K562 (cell line): ENCODE measurements around the gene DNAJB14. TPM values are rescaled to one million over a fixed set of nuclear protein-coding genes. Genes with fewer than 3 reads are reported as not detected.

ENCODE experiments used
- CBX2 ChIP-seq: fragments of 200-600 bp; sonication (generic); IDR thresholded peaks from one replicate; pipeline ENCODE4 v1.6.1; 2012; ENCODE audit warnings: mild to moderate bottlenecking, low read length, inconsistent platforms; ENCODE audit not compliant: insufficient read depth, poor library complexity, severe bottlenecking
- CHD1 ChIP-seq: fragments of 200-600 bp; sonication (generic); IDR thresholded peaks from one replicate; pipeline ENCODE4 v1.6.1; 2012; ENCODE audit warnings: mild to moderate bottlenecking, moderate library complexity, low read length, inconsistent platforms
- CTCFL ChIP-seq: IDR thresholded peaks from 2 replicates; pipeline ENCODE4 v1.6.1; 2011; ENCODE audit warnings: borderline replicate concordance, low read depth, mild to moderate bottlenecking, moderate library complexity, low read length; ENCODE audit not compliant: insufficient read depth, poor library complexity, severe bottlenecking
- ERF ChIP-seq: fragments of 450-650 bp; formaldehyde crosslinking; IDR thresholded peaks from 2 replicates; pipeline ENCODE4 v1.4.0; 2020; ENCODE audit warnings: mild to moderate bottlenecking, mixed read lengths
- ETS2 ChIP-seq: IDR thresholded peaks from 2 replicates; pipeline ENCODE4 v1.6.1; 2016; ENCODE audit warnings: borderline replicate concordance, missing genetic modification characterization, mild to moderate bottlenecking, moderate library complexity, missing compliant biosample characterization; ENCODE audit not compliant: poor library complexity, severe bottlenecking
- HDAC8 ChIP-seq: fragments of 450-650 bp; IDR thresholded peaks from 2 replicates; pipeline ENCODE4 v1.6.1; 2016; ENCODE audit warnings: mild to moderate bottlenecking, missing genetic modification characterization, moderate library complexity, missing compliant biosample characterization
- HIVEP1 ChIP-seq: fragments of 250-450 bp; sonication (Bioruptor Pico); IDR thresholded peaks from 2 replicates; pipeline ENCODE4 v1.4.0; 2020; ENCODE audit warnings: mild to moderate bottlenecking
- HNRNPK ChIP-seq: fragments of 200-400 bp; formaldehyde crosslinking; IDR thresholded peaks from one replicate; pipeline ENCODE4 v1.6.1; 2018; ENCODE audit warnings: mild to moderate bottlenecking, low read depth, low read length; ENCODE audit not compliant: poor library complexity, severe bottlenecking
- LEF1 ChIP-seq: fragments of 450-650 bp; IDR thresholded peaks from 2 replicates; pipeline ENCODE4 v1.6.1; 2016; ENCODE audit warnings: mild to moderate bottlenecking
- OTX1 ChIP-seq: fragments of 450-650 bp; formaldehyde crosslinking; IDR thresholded peaks from 2 replicates; pipeline ENCODE4 v1.4.0; 2022; ENCODE audit warnings: mild to moderate bottlenecking
- PHF21A ChIP-seq: fragments of 450-650 bp; IDR thresholded peaks from 2 replicates; pipeline ENCODE4 v1.6.1; 2017; ENCODE audit warnings: low read depth, borderline replicate concordance
- PHTF2 ChIP-seq: fragments of 250-450 bp; sonication (Bioruptor Pico); IDR thresholded peaks from 2 replicates; pipeline ENCODE4 v1.5.0; 2021; ENCODE audit warnings: mild to moderate bottlenecking
- SAP30 ChIP-seq: fragments of 200-600 bp; sonication (generic); IDR thresholded peaks from 2 replicates; pipeline ENCODE4 v1.6.1; 2012; ENCODE audit warnings: borderline replicate concordance, low read depth, mild to moderate bottlenecking, moderate library complexity, low read length, control low read depth, inconsistent platforms; ENCODE audit not compliant: insufficient read depth, poor library complexity, severe bottlenecking
- SMARCA4 ChIP-seq: fragments of 450-650 bp; IDR thresholded peaks from 2 replicates; pipeline ENCODE4 v1.6.1; 2016
- SRSF9 ChIP-seq: fragments of 200-400 bp; formaldehyde crosslinking; IDR thresholded peaks from 2 replicates; pipeline ENCODE4 v1.6.1; 2017; ENCODE audit warnings: low read depth, low read length, borderline replicate concordance
- TBP ChIP-seq: optimal IDR thresholded peaks from 2 replicates; pipeline ENCODE3; 2011; ENCODE audit warnings: low read depth, low read length, improper control_type of control experiment
- ZFP36 ChIP-seq: fragments of 150-350 bp; IDR thresholded peaks from 2 replicates; pipeline ENCODE4 v1.6.1; 2018; ENCODE audit warnings: low read length, low read depth; ENCODE audit not compliant: partially characterized antibody
- ZNF41 ChIP-seq: fragments of 250-450 bp; sonication (Bioruptor Pico); conservative IDR thresholded peaks from 2 replicates; pipeline ENCODE4 v1.4.0; 2020; ENCODE audit warnings: mild to moderate bottlenecking
- ZNF507 ChIP-seq: conservative IDR thresholded peaks from 2 replicates; pipeline ENCODE4 v1.6.1; 2017; ENCODE audit warnings: missing genetic modification characterization, missing compliant biosample characterization
- ZNF740 ChIP-seq, 3 experiments: fragments of 200-800 bp in 1 of 3; sonication (Bioruptor generic) in 1 of 3; sonication (generic) in 1 of 3; formaldehyde crosslinking in 1 of 3; IDR thresholded peaks; 2 replicates each; pipeline versions ENCODE4 v1.6.1 to v1.8.0; 2016 to 2022; ENCODE audit warnings: mild to moderate bottlenecking in 2 of 3, missing compliant biosample characterization in 2 of 3, missing genetic modification characterization in 2 of 3, missing genetic modification reagents in 1 of 3
- polyA plus RNA-seq, 8 experiments: library from polyadenylated mRNA; depleted of rRNA in 4 of 8; stranded (reverse) in 5 of 8; unstranded in 3 of 8; fragments of >200 nt; fragmentation: Nextera tagmentation in 2 of 8; fragmentation: Illumina TruSeq in 1 of 8; extraction: Ambion mirVana in 2 of 8; extraction: Trizol in 1 of 8; gene quantifications; 2 replicates each; pipeline versions ENCODE4 v1.2.1 to v1.2.3, GENCODE V29; 2011 to 2014; ENCODE audit warnings: inconsistent platforms in 1 of 8, missing spikeins in 1 of 8
- total RNA-seq, 7 experiments: library from RNA; depleted of rRNA in 6 of 7; stranded (reverse); fragments of >200 nt in 6 of 7; fragmentation: Illumina TruSeq in 2 of 7; extraction: Trizol in 2 of 7; gene quantifications; 2 replicates each; pipeline versions ENCODE4 v1.2.1 to v1.2.3, GENCODE V29; 2011 to 2021; ENCODE audit warnings: low replicate concordance in 1 of 7
- TF ChIP-seq, protein P1 (sequence below): fragments of 250-450 bp; sonication (Bioruptor Pico); IDR thresholded peaks from 2 replicates; pipeline ENCODE4 v1.8.0; 2022; ENCODE audit warnings: inconsistent platforms

The DNAJB14 gene
- total and polyA plus RNA-seq, 9 of the 15 experiments (the other 6 are each of a cell fraction or from before 2014, with no cell fraction given), result 5.5 to 28.0 (median 12.7) TPM

DNA sequence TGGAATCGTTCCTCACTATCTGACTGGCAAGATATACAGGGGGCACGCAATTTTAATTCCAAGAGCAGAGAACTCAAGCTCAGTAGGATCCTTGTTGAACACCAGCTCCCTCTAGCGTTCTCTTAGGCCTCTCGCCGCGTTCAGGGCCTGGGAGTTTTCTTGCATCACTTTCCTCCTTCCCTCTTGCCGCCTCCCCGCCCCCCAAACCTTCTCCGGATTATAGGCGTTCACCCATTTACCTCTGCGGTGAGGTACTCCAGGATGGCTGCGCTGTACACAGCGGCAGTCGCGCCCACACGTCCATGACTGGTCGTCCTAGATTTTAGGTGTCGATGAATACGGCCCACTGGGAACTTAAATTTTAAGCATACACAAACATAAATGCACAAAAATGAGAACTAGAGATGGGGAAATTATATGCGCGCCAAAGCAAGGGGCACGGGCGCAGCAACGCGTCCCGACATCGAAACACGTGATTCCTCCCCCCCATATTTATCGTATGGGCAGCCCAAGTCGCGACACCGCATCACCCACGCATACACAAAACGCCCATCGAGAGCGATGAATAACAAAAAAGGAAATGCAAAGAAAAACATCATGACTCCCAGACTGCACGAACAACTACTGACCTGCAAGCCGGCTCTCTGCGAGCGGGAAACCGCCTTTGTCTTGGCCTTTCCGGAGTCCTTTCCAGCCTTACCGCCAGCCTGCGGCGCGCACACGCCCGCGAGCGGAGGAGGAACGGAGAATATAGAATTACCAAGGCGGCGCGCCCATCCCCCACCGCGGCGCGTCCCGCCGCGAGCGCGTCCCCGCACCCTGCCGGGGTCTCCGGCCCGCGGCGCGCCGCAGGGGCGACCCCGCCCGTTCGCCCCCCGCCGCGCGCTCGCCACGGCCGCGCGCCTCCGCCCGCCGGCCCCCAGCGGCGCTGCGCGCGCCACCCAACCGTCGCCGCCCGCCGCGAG, 2.9 kb upstream of the DNAJB14 start (continued):
- TF ChIP-seq CTCFL (peak; percentile 46), ZNF507 (tag) (no peak), HDAC8 (tag) (no peak), OTX1 (no peak), HIVEP1 (CRISPR knock-in tag) (no peak), SMARCA4 (peak; percentile 84), PHF21A (peak; percentile 61; the same call in 1 of the 2 replicates), PHTF2 (no peak), CHD1 (peak; percentile 32), LEF1 (no peak), TBP (no peak), HNRNPK (no peak), ZFP36 (no peak), ZNF41 (CRISPR knock-in tag) (no peak), ETS2 (tag) (no peak), SAP30 (peak; percentile 16), CBX2 (no peak), SRSF9 (no peak), ERF (0 out of 2 replicates have a peak, but pooled peaks have one; percentile 10), ZNF740 (CRISPR knock-in tag; IDR thresholded peaks at IDR 0.05) (peak; percentile 93), ZNF740 (tag; IDR thresholded peaks at IDR 0.05) (no peak; a peak in 1 of 4 replicates)
- TF ChIP-seq, protein P1, sequence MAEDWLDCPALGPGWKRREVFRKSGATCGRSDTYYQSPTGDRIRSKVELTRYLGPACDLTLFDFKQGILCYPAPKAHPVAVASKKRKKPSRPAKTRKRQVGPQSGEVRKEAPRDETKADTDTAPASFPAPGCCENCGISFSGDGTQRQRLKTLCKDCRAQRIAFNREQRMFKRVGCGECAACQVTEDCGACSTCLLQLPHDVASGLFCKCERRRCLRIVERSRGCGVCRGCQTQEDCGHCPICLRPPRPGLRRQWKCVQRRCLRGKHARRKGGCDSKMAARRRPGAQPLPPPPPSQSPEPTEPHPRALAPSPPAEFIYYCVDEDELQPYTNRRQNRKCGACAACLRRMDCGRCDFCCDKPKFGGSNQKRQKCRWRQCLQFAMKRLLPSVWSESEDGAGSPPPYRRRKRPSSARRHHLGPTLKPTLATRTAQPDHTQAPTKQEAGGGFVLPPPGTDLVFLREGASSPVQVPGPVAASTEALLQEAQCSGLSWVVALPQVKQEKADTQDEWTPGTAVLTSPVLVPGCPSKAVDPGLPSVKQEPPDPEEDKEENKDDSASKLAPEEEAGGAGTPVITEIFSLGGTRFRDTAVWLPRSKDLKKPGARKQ (CRISPR knock-in tag), result no peak
